SU-DHL-6 (cell line): Measurements from ENCODE around the gene SEMA5A.

ENCODE experiments used
- CTCF ChIP-seq: fragments of 200-600 bp; sonication (generic); IDR thresholded peaks from one replicate; pipeline ENCODE4 v1.5.1; 2017; ENCODE audit warnings: antibody characterized with exemption, mild to moderate bottlenecking, low read length, moderate library complexity; ENCODE audit not compliant: insufficient read depth, poor library complexity, severe bottlenecking
- EZH2phosphoT487 ChIP-seq: fragments of 200-600 bp; sonication (generic), shearing (Covaris generic); conservative IDR thresholded peaks from 2 replicates; pipeline ENCODE4 v1.6.1; 2018; ENCODE audit warnings: mild to moderate bottlenecking, antibody characterized with exemption, low read length, moderate library complexity, mixed read lengths

GRCh38 chr5:9189681-9190080 lies 356.2 kb downstream of the SEMA5A start:
- TF ChIP-seq CTCF (no peak), EZH2phosphoT487 (no peak)
